ENCODE measurements around the gene FBXO39. TPM values are rescaled to one million over a fixed set of nuclear protein-coding genes. Genes with fewer than 3 reads are reported as not detected.

Gene FBXO39
- polyA plus RNA-seq, 1 donor from 2014 or later, result not detected

GRCh38 chr17:6780886-6781285 lies 4.9 kb downstream of the FBXO39 start:
- H3K36me3 ChIP-seq (ENCODE audit: insufficient read depth, low read length), result no peaks in the 10 kb centered on the region
- H3K9me3 ChIP-seq (ENCODE audit: low read length), result peaks cover 3% of the 10 kb centered on the region
- H3K9ac ChIP-seq (ENCODE audit: low read length), result no peak overlapping the region
- TF ChIP-seq REST (IDR thresholded peaks at IDR 0.05; ENCODE audit: borderline replicate concordance), result no peak
- TF ChIP-seq EZH2 (IDR thresholded peaks at IDR 0.05; ENCODE audit: borderline replicate concordance, insufficient read depth, low read length, poor library complexity, severe bottlenecking), result no peak
- TF ChIP-seq TAF1 (IDR thresholded peaks at IDR 0.05; ENCODE audit: low read depth), result no peak
- TF ChIP-seq POLR2AphosphoS5 (IDR thresholded peaks at IDR 0.05), result no peak
- TF ChIP-seq CTCF (IDR thresholded peaks at IDR 0.05; ENCODE audit: poor library complexity, severe bottlenecking), result no peak
- TF ChIP-seq RAD21 (conservative IDR thresholded peaks at IDR 0.05), result no peak
- TF ChIP-seq MXI1 (conservative IDR thresholded peaks at IDR 0.05; ENCODE audit: poor library complexity, severe bottlenecking), result no peak
- TF ChIP-seq EP300 (conservative IDR thresholded peaks at IDR 0.05; ENCODE audit: poor library complexity, severe bottlenecking), result no peak
- no peak for TF ChIP-seq SMC3 (conservative IDR thresholded peaks at IDR 0.05; ENCODE audit: poor library complexity)
- H3K27me3 ChIP-seq (ENCODE audit: insufficient read depth, low read depth, low read length), result peaks cover 13% of the 10 kb centered on the region
- H4K20me1 ChIP-seq (ENCODE audit: insufficient read depth), result no peaks in the 10 kb centered on the region
- no peaks in the 10 kb centered on the region for H3K9me2 ChIP-seq (ENCODE audit: insufficient read depth, low read length)
- H3K79me2 ChIP-seq (replicated peaks; ENCODE audit: insufficient read depth, low read length), result no peaks in the 10 kb centered on the region
- H3K4me2 ChIP-seq (ENCODE audit: low read length), result no peak overlapping the region
- no peak overlapping the region for H3K4me3 ChIP-seq (ENCODE audit: low read length)
- H2AFZ ChIP-seq (ENCODE audit: low read depth, low read length), result no peak overlapping the region
- no peak overlapping the region for H3K27ac ChIP-seq (ENCODE audit: low read length)
- no peaks in the 10 kb centered on the region for H3F3A ChIP-seq (ENCODE audit: insufficient read depth, low read length, poor library complexity, severe bottlenecking)

GRCh38 chr17:6782244-6782643 lies 6.2 kb downstream of the FBXO39 start:
- Histone ChIP-seq H3K36me3 (ENCODE audit: insufficient read depth, low read length) (no peaks in the 10 kb centered on the region), H3K9me3 (ENCODE audit: low read length) (peaks cover 3% of the 10 kb centered on the region), H3K27me3 (ENCODE audit: insufficient read depth, low read depth, low read length) (peaks cover 3% of the 10 kb centered on the region), H3K9ac (ENCODE audit: low read length) (no peak overlapping the region), H3K27ac (ENCODE audit: low read length) (no peak overlapping the region), H2AFZ (ENCODE audit: low read depth, low read length) (no peak overlapping the region), H4K20me1 (ENCODE audit: insufficient read depth) (no peaks in the 10 kb centered on the region), H3F3A (ENCODE audit: insufficient read depth, low read length, poor library complexity, severe bottlenecking) (no peaks in the 10 kb centered on the region), H3K4me3 (ENCODE audit: low read length) (no peak overlapping the region), H3K79me2 (replicated peaks; ENCODE audit: insufficient read depth, low read length) (no peaks in the 10 kb centered on the region), H3K4me2 (ENCODE audit: low read length) (no peak overlapping the region), H3K9me2 (ENCODE audit: insufficient read depth, low read length) (no peaks in the 10 kb centered on the region)
- TF ChIP-seq SMC3 (conservative IDR thresholded peaks at IDR 0.05; ENCODE audit: poor library complexity), result no peak
- TF ChIP-seq TAF1 (IDR thresholded peaks at IDR 0.05; ENCODE audit: low read depth), result no peak

GRCh38 chr17:6786618-6787017 lies 10.6 kb downstream of the FBXO39 start:
- Histone ChIP-seq H4K20me1 (ENCODE audit: insufficient read depth) (no peaks in the 10 kb centered on the region), H3K27ac (ENCODE audit: low read length) (no peak overlapping the region), H3K4me2 (ENCODE audit: low read length) (no peak overlapping the region), H3K9me2 (ENCODE audit: insufficient read depth, low read length) (no peaks in the 10 kb centered on the region), H3K27me3 (ENCODE audit: insufficient read depth, low read depth, low read length) (peaks cover 3% of the 10 kb centered on the region), H3K9ac (ENCODE audit: low read length) (no peak overlapping the region), H3K4me3 (ENCODE audit: low read length) (no peak overlapping the region), H2AFZ (ENCODE audit: low read depth, low read length) (no peak overlapping the region), H3K79me2 (replicated peaks; ENCODE audit: insufficient read depth, low read length) (no peaks in the 10 kb centered on the region), H3F3A (ENCODE audit: insufficient read depth, low read length, poor library complexity, severe bottlenecking) (no peaks in the 10 kb centered on the region), H3K36me3 (ENCODE audit: insufficient read depth, low read length) (no peaks in the 10 kb centered on the region), H3K9me3 (ENCODE audit: low read length) (peaks cover 3% of the 10 kb centered on the region)
- no peak for TF ChIP-seq EP300 (conservative IDR thresholded peaks at IDR 0.05; ENCODE audit: poor library complexity, severe bottlenecking)
- TF ChIP-seq CTCF (IDR thresholded peaks at IDR 0.05; ENCODE audit: poor library complexity, severe bottlenecking), result no peak
- TF ChIP-seq RAD21 (conservative IDR thresholded peaks at IDR 0.05), result no peak
- no peak for TF ChIP-seq TAF1 (IDR thresholded peaks at IDR 0.05; ENCODE audit: low read depth)
- TF ChIP-seq REST (IDR thresholded peaks at IDR 0.05; ENCODE audit: borderline replicate concordance), result no peak
- TF ChIP-seq POLR2AphosphoS5 (IDR thresholded peaks at IDR 0.05), result no peak

Measured in neural cell (in vitro differentiated cells).